Chondrocyte (in vitro differentiated cells): ENCODE results near the gene AFF3. TPM values are rescaled to one million over a fixed set of nuclear protein-coding genes. Genes with fewer than 3 reads are reported as not detected.

ENCODE experiments used
- DNase-seq: peaks from one replicate; pipeline ENCODE4 v3.0.0; 2021; ENCODE audit warnings: mixed read lengths, low spot score
- H3K27ac Mint-ChIP-seq: one replicate; pipeline ENCODE4 v1.8.0; 2021; ENCODE audit warnings: mild to moderate bottlenecking, moderate library complexity, mixed read lengths; ENCODE audit not compliant: unreplicated experiment
- H3K27me3 Mint-ChIP-seq: 2 replicates; pipeline ENCODE4 v1.8.0; 2021; ENCODE audit warnings: low read depth, mixed read lengths
- H3K36me3 Mint-ChIP-seq: 2 replicates; pipeline ENCODE4 v1.8.0; 2021; ENCODE audit warnings: low read depth, mixed read lengths
- H3K4me1 Mint-ChIP-seq: 2 replicates; pipeline ENCODE4 v1.8.0; 2021; ENCODE audit warnings: low read depth, mild to moderate bottlenecking, mixed read lengths
- H3K4me3 Mint-ChIP-seq: one replicate; pipeline ENCODE4 v1.8.0; 2021; ENCODE audit warnings: mild to moderate bottlenecking, moderate library complexity, mixed read lengths; ENCODE audit not compliant: unreplicated experiment
- H3K9me3 Mint-ChIP-seq: 2 replicates; pipeline ENCODE4 v1.8.0; 2021; ENCODE audit warnings: low read depth, mixed read lengths
- CTCF ChIP-seq: fragments of 200-600 bp; sonication (generic); IDR thresholded peaks from 2 replicates; pipeline ENCODE4 v1.5.0; 2021; ENCODE audit warnings: antibody characterized with exemption, mild to moderate bottlenecking, moderate library complexity
- total RNA-seq: library from RNA; stranded (reverse); gene quantifications from 3 replicates; pipeline ENCODE4 v1.2.1, GENCODE V29; 2021

Gene AFF3
- total RNA-seq, 1 donor from 2014 or later = 127 TPM

DNA sequence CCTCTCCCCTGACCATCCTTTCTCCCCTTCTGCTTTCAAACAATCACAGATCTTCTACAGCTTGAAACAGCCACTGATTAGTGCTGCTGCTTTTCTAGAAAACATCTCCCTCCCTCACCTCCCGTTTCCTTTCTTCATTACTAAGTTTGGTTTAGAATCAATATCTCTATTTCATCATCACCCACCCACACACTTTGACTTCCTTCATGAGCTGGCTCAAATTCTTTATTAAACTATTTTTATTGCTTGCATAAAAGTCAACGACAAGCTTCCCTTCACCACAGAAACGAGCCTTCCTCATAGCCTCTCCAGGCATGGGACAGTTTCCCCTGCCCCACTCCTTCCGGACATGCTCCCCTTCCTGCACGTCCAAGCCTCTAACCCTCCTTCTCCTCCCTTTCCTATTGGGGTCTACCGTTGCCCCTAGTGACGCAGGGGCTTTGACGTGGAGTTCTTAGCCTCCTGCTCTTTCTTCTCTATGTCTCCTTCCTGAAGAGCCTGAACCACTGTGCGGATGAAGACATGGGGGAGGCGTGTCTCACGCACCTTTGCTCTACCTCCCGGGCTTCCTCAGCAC, 172.0 kb downstream of the AFF3 start:
- TF ChIP-seq CTCF = no peak
- H3K4me1 Mint-ChIP-seq = peaks cover 54% of the 10 kb centered on the region
- H3K27me3 Mint-ChIP-seq = no peaks in the 10 kb centered on the region
- no peak for DNase-seq
- H3K36me3 Mint-ChIP-seq = peaks cover 35% of the 10 kb centered on the region
- H3K4me3 Mint-ChIP-seq = no peak overlapping the region
- no peak overlapping the region for H3K27ac Mint-ChIP-seq
- no peaks in the 10 kb centered on the region for H3K9me3 Mint-ChIP-seq

DNA sequence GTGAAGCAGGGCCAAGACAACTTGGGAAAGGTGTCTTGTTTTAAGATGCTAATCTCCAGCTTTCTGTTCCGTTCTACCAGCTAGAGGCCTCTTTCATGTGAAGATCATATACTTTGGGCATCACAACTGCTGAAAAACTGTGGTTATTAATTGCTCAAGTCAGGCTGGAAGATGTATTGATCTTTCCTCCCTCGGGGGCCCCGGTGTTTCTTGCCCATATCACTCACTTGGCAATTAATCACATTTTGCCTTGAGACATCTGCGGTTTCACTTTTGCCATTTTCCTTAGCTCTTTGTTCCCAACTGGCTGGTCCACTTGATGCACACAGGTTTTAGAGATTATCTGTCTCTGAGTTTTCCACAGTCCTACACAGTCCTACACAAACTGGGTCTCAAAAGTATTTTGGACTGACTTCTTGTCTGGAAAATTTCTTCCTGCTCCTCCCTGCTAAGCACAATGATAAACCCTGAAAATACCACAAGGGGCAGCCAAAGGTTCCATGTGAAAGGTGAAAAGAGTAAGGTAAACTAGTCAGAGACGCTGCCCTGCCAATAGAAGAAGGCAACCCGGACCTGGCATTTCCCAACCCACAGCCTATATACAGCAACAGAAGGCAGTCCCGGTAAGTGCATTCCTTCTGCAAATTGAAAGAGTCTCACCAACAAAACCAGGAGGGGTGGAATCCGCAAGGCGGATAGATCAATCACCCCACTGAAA, 181.0 kb downstream of the AFF3 start:
- no peak overlapping the region for H3K27ac Mint-ChIP-seq
- H3K4me1 Mint-ChIP-seq = peaks cover 47% of the 10 kb centered on the region
- H3K9me3 Mint-ChIP-seq = no peaks in the 10 kb centered on the region
- peaks cover 9% of the 10 kb centered on the region for H3K36me3 Mint-ChIP-seq
- DNase-seq = no peak
- no peak for TF ChIP-seq CTCF
- H3K27me3 Mint-ChIP-seq = no peaks in the 10 kb centered on the region
- H3K4me3 Mint-ChIP-seq = no peak overlapping the region

GRCh38 chr2:99960790-99961189, 181.6 kb downstream of the AFF3 start:
- Mint-ChIP-seq H3K4me1 (peaks cover 47% of the 10 kb centered on the region), H3K27me3 (no peaks in the 10 kb centered on the region), H3K27ac (no peak overlapping the region), H3K36me3 (peaks cover 11% of the 10 kb centered on the region), H3K4me3 (no peak overlapping the region), H3K9me3 (peaks cover 4% of the 10 kb centered on the region)
- DNase-seq = no peak
- TF ChIP-seq CTCF = no peak

- H3K4me1 Mint-ChIP-seq = peaks cover 47% of the 10 kb centered on the region
- no peak for TF ChIP-seq CTCF
- H3K9me3 Mint-ChIP-seq = peaks cover 5% of the 10 kb centered on the region
- H3K27ac Mint-ChIP-seq = no peak overlapping the region
- DNase-seq = no peak
- H3K27me3 Mint-ChIP-seq = no peaks in the 10 kb centered on the region
- H3K36me3 Mint-ChIP-seq = peaks cover 11% of the 10 kb centered on the region
- no peak overlapping the region for H3K4me3 Mint-ChIP-seq
Measured at GRCh38 chr2:99960291-99960690, 182.1 kb downstream of the AFF3 start.

- no peak overlapping the region for H3K27ac Mint-ChIP-seq
- TF ChIP-seq CTCF = no peak
- H3K9me3 Mint-ChIP-seq = peaks cover 5% of the 10 kb centered on the region
- H3K4me1 Mint-ChIP-seq = peaks cover 47% of the 10 kb centered on the region
- DNase-seq = no peak
- no peaks in the 10 kb centered on the region for H3K27me3 Mint-ChIP-seq
- H3K36me3 Mint-ChIP-seq = peaks cover 11% of the 10 kb centered on the region
- no peak overlapping the region for H3K4me3 Mint-ChIP-seq
Measured at GRCh38 chr2:99959261-99960014, 183.0 kb downstream of the AFF3 start.
